ENCODE measurements around the gene PPIL4. TPM values are rescaled to one million over a fixed set of nuclear protein-coding genes. Genes with fewer than 3 reads are reported as not detected.

PPIL4 gene
- total and polyA plus RNA-seq, 2 of the 13 experiments (the other 11 are each of a cell fraction or from before 2014, with no cell fraction given) = 5.5 to 46.0 TPM

GRCh38 chr6:149484733-149485700 is 60.8 kb downstream of the PPIL4 start, which contains the start of gene ZC3H12D (continued):
- no peak; the same call in 1 of the 2 replicates for TF ChIP-seq ZNF703 (CRISPR knock-in tag; IDR thresholded peaks at IDR 0.05; ENCODE audit: borderline replicate concordance)
- no peak for TF ChIP-seq RBM39 (IDR thresholded peaks at IDR 0.05; ENCODE audit: low read depth, low read length, poor library complexity, severe bottlenecking)
- no peak for TF ChIP-seq KAT7 (CRISPR knock-in tag; IDR thresholded peaks at IDR 0.05; ENCODE audit: borderline replicate concordance)
- TF ChIP-seq MXD3 (CRISPR knock-in tag; IDR thresholded peaks at IDR 0.05) = peak; percentile 72
- TF ChIP-seq E2F1 (CRISPR knock-in tag; IDR thresholded peaks at IDR 0.05) = no peak
- TF ChIP-seq NR2F1 (CRISPR knock-in tag; IDR thresholded peaks at IDR 0.05) = no peak
- no peak for TF ChIP-seq XBP1 (CRISPR knock-in tag; IDR thresholded peaks at IDR 0.05)
- no peak for TF ChIP-seq THAP8 (CRISPR knock-in tag; IDR thresholded peaks at IDR 0.05; ENCODE audit: borderline replicate concordance)
- TF ChIP-seq ATAD3A (CRISPR knock-in tag; IDR thresholded peaks at IDR 0.05) = no peak
- TF ChIP-seq ZXDC (CRISPR knock-in tag; IDR thresholded peaks at IDR 0.05) = no peak; the same call in 1 of the 2 replicates
- TF ChIP-seq NR2F6 (IDR thresholded peaks at IDR 0.05) = no peak
- peak; percentile 55; the same call in 1 of the 2 replicates for TF ChIP-seq NR2F6 (CRISPR knock-in tag; IDR thresholded peaks at IDR 0.05)
- no peak for TF ChIP-seq HOXA9 (CRISPR knock-in tag; IDR thresholded peaks at IDR 0.05; ENCODE audit: borderline replicate concordance)
- TF ChIP-seq NCOA5 (CRISPR knock-in tag; IDR thresholded peaks at IDR 0.05) = no peak
- peak; percentile 71; the same call in 2 of the 3 replicates for TF ChIP-seq MXI1 (IDR thresholded peaks at IDR 0.05; ENCODE audit: borderline replicate concordance, low read depth, low read length)
- peak; percentile 27; the same call in 1 of the 2 replicates for TF ChIP-seq ZBTB7B (CRISPR knock-in tag; IDR thresholded peaks at IDR 0.05)
- peak; percentile 50 for TF ChIP-seq HNRNPLL (IDR thresholded peaks at IDR 0.05; ENCODE audit: low read depth, low read length, poor library complexity, severe bottlenecking)
- TF ChIP-seq ZNF83 (CRISPR knock-in tag; IDR thresholded peaks at IDR 0.05; ENCODE audit: borderline replicate concordance) = no peak
- peak; percentile 62 to 72 for TF ChIP-seq HMGXB4 (CRISPR knock-in tag; IDR thresholded peaks at IDR 0.05; ENCODE audit: borderline replicate concordance in 1 of 2, low read depth in 1 of 2)
- no peak for TF ChIP-seq SP1 (IDR thresholded peaks at IDR 0.05)
- TF ChIP-seq SP1 (CRISPR knock-in tag; IDR thresholded peaks at IDR 0.05) = 0 out of 2 replicates have a peak, but pooled peaks have one; percentile 45
- peak; percentile 46 for TF ChIP-seq KDM4B (CRISPR knock-in tag; IDR thresholded peaks at IDR 0.05)
